Body of pancreas (tissue), 4 donors: ENCODE data around the gene ARMC3. TPM values are rescaled to one million over a fixed set of nuclear protein-coding genes. Genes with fewer than 3 reads are reported as not detected.
"Not testable (repeated sequence)": the region's sequence is repeated elsewhere in the genome, so short reads cannot be mapped to it uniquely, and the experiment has no call there.

Experiments used
- ATAC-seq: fragments of 150-250 bp; one replicate; pipeline ENCODE4 v1.9.1; 2016
- DNase-seq, 4 donors: peaks; one replicate each; pipeline ENCODE4 v3.0.0-alpha.2; 2019
- H3K27ac ChIP-seq, 4 donors: fragments of 200-600 bp; sonication (generic); 1 replicate in 3 of 4; 2 replicates in 1 of 4; pipeline versions ENCODE4 v1.5.1 to v1.6.1; 2016 to 2019; ENCODE audit warnings: mild to moderate bottlenecking in 1 of 4, mixed read lengths in 1 of 4, moderate library complexity in 1 of 4
- H3K27me3 ChIP-seq, 2 donors: fragments of 200-600 bp; sonication (generic); one replicate each; pipeline ENCODE4 v1.6.0; 2016; ENCODE audit warnings: mild to moderate bottlenecking in 1 of 2
- H3K36me3 ChIP-seq, 2 donors: fragments of 200-600 bp; sonication (generic); replicated peaks in 1 of 2; 2 replicates each; pipeline ENCODE4 v1.5.1; 2016; ENCODE audit warnings: low read depth in 2 of 2; ENCODE audit not compliant: insufficient read depth in 1 of 2
- H3K4me1 ChIP-seq: fragments of 200-600 bp; sonication (generic); one replicate; pipeline ENCODE4 v1.6.0; 2016
- H3K4me3 ChIP-seq, 2 donors: fragments of 200-600 bp; sonication (generic); 1 replicate in 1 of 2; 2 replicates in 1 of 2; pipeline ENCODE4 v1.5.1; 2016 to 2019
- H3K9me3 ChIP-seq, 3 donors: fragments of 200-600 bp; sonication (generic); 1 replicate in 2 of 3; 2 replicates in 1 of 3; pipeline ENCODE4 v1.5.1; 2016
- CTCF ChIP-seq, 7 experiments: fragments of 450-650 bp in 4 of 7; fragments of 200-600 bp in 3 of 7; sonication (generic) in 3 of 7; IDR thresholded peaks; one replicate each; pipeline ENCODE4 v1.5.1; 2016 to 2019; ENCODE audit warnings: antibody characterized with exemption in 7 of 7
- POLR2A ChIP-seq, 3 donors: fragments of 450-650 bp; IDR thresholded peaks; one replicate each; pipeline ENCODE4 v1.6.1; 2016; ENCODE audit warnings: antibody characterized with exemption in 3 of 3, mild to moderate bottlenecking in 2 of 3
- WGBS, 2 donors: methylation state at CpG; one replicate each; pipeline ENCODE4 v1.1.5; 2017; 5-methylcytosine and 5-hydroxymethylcytosine counted together
- intact Hi-C: fragments of 100-400 bp; cut with DNase I; formaldehyde crosslinking; loops from one replicate; pipeline ENCODE4 v1.15.1; 2023
- total RNA-seq, 2 donors: library from RNA; depleted of rRNA; stranded (reverse); fragments of >200 nt; gene quantifications; one replicate each; pipeline ENCODE4 v1.1.0, GENCODE V29; 2016

The ARMC3 gene
- total RNA-seq, 2 donors from 2014 or later = 0.33 to 0.52 TPM

- H3K4me3 ChIP-seq = no peak overlapping the region
- H3K27ac ChIP-seq = no peak overlapping the region
- H3K36me3 ChIP-seq = no peaks in the 10 kb centered on the region
- no peak for TF ChIP-seq CTCF (IDR thresholded peaks at IDR 0.05)
- no peak for TF ChIP-seq POLR2A (IDR thresholded peaks at IDR 0.05)
- WGBS, 2 donors = 92 to 93% methylated on average over 3 of the region's 3 CpGs
- DNase-seq (no peak), ATAC-seq (no peak)
- no peaks in the 10 kb centered on the region for H3K9me3 ChIP-seq
- intact Hi-C loops = no loop called here
- peaks cover 3% of the 10 kb centered on the region for H3K4me1 ChIP-seq
- no peaks in the 10 kb centered on the region for H3K27me3 ChIP-seq
These were observed 143.0 kb downstream of the ARMC3 start for GRCh38 chr10:23070913-23071218.

GRCh38 chr10:23072593-23072992 lies 144.7 kb downstream of the ARMC3 start:
- H3K27me3 ChIP-seq, H3K36me3 ChIP-seq, ATAC-seq, H3K4me3 ChIP-seq, DNase-seq, intact Hi-C loops, H3K27ac ChIP-seq, H3K4me1 ChIP-seq, H3K9me3 ChIP-seq: not testable (repeated sequence)
- WGBS, 2 donors = 78 to 83% methylated on average over 3 of the region's 3 CpGs

GRCh38 chr10:23073527-23073926 lies 145.7 kb downstream of the ARMC3 start:
- no peak for ATAC-seq
- no peaks in the 10 kb centered on the region for H3K4me1 ChIP-seq
- no peak for DNase-seq
- H3K9me3 ChIP-seq = no peaks in the 10 kb centered on the region
- no peak overlapping the region for H3K4me3 ChIP-seq
- no peak overlapping the region for H3K27ac ChIP-seq
- intact Hi-C loops = no loop called here
- WGBS, 2 donors = 89 to 96% methylated on average over 3 of the region's 3 CpGs
- TF ChIP-seq POLR2A (IDR thresholded peaks at IDR 0.05) = no peak
- TF ChIP-seq CTCF (IDR thresholded peaks at IDR 0.05) = no peak
- H3K36me3 ChIP-seq = no peaks in the 10 kb centered on the region
- H3K27me3 ChIP-seq = no peaks in the 10 kb centered on the region

GRCh38 chr10:23075672-23076071 lies 147.8 kb downstream of the ARMC3 start:
- Histone ChIP-seq H3K27me3 (no peaks in the 10 kb centered on the region), H3K27ac (no peak overlapping the region), H3K4me3 (no peak overlapping the region), H3K9me3 (no peaks in the 10 kb centered on the region), H3K4me1 (peaks cover under 1% of the 10 kb centered on the region), H3K36me3 (no peaks in the 10 kb centered on the region)
- WGBS, 2 donors = 80 to 94% methylated on average over 3 of the region's 3 CpGs
- intact Hi-C loops = no loop called here
- no peak for TF ChIP-seq CTCF (IDR thresholded peaks at IDR 0.05)
- TF ChIP-seq POLR2A (IDR thresholded peaks at IDR 0.05) = no peak
- no peak for ATAC-seq
- DNase-seq = no peak

GRCh38 chr10:23078114-23078513 lies 150.3 kb downstream of the ARMC3 start:
- H3K9me3 ChIP-seq = no peaks in the 10 kb centered on the region
- H3K27me3 ChIP-seq = no peaks in the 10 kb centered on the region
- ATAC-seq (no peak), DNase-seq (no peak)
- no peaks in the 10 kb centered on the region for H3K36me3 ChIP-seq
- H3K4me3 ChIP-seq = no peak overlapping the region
- intact Hi-C loops = no loop called here
- no peak overlapping the region for H3K27ac ChIP-seq
- no peak for TF ChIP-seq CTCF (IDR thresholded peaks at IDR 0.05)
- no peak for TF ChIP-seq POLR2A (IDR thresholded peaks at IDR 0.05)
- H3K4me1 ChIP-seq = peaks cover 13% of the 10 kb centered on the region
- 91 to 92% methylated on average over 2 of the region's 2 CpGs for WGBS, 2 donors
